HG03097 (cell line): Measurements from ENCODE around the gene RSPRY1.
A peak's percentile ranks its signal among the peaks of the same experiment; 100 is the strongest.

Source experiments
- ATAC-seq: cut with Tn5 transposase; IDR thresholded peaks from one replicate; pipeline ENCODE4 v1.9.1; 2021; ENCODE audit not compliant: unreplicated experiment, low FRiP score

RSPRY1 gene

DNA sequence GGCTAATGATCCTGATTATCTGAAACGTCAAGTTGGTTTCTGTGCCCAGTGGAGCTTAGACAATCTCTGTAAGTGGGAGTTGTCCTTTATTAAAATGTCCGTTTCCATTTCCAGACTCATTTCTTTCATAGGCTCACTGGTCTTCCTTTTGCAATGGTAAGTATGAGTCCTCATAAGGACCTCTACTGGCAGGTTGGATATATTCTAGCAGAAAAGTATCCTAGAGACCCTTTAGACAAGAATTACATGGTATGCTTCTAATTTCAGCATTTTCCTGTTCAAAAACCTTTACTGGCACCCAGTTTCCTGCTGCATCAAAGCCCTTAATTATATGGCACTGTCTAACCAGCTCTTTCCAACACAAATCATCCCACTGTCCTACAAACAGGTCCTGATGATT lies 30.8 kb downstream of the RSPRY1 start:
- ATAC-seq, result no peak

DNA sequence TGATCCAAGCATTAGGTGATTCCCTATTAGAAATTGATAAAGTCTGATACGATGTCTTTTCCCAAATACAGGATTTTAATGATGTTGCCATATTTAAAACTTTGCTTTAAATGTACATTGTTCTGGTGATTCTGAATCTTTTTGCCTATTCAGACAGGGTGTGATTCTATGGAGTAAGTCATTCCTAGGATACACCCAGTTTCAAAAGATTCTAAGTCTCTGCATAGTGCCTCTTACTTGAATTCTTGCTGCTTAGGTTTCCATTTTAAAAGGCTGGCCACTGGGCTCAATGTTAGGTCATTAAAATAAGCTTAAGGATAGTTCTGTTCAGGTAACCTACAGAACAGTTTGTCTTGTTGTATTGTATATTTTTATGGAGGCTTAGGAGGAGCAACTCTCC lies 36.9 kb downstream of the RSPRY1 start:
- no peak for ATAC-seq

DNA sequence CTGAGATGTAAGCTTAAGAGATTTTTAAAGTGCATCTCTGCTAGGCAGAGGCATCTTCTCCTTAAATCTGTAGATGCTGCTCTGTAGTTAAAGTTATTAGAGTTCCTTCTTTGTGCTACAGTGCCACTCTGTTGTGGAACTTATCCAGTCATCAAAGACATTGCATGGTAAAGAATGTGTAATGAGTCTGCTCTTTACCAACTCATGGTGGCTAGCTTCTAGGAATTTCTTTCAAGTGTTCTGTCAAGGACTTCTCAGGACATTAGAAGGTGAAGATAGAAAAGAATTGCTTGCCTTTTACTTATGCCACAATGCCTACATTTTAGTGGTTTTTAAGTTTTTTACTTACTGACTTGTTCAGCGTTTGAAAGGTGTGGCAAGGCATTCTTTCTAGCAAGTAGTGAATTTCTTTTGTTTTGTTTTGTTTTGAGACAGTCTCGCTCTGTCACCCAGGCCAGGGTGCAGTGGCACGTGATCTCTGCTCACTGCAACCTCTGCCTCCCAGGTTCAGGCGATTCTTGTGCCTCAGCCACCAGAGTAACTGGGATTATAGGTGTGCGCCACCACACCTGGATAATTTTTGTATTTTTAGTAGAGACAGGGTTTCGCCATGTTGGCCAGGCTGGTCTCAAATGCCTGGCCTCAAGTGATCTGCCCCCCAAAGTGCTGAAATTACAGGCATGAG lies 38.7 kb downstream of the RSPRY1 start:
- ATAC-seq, result no peak

DNA sequence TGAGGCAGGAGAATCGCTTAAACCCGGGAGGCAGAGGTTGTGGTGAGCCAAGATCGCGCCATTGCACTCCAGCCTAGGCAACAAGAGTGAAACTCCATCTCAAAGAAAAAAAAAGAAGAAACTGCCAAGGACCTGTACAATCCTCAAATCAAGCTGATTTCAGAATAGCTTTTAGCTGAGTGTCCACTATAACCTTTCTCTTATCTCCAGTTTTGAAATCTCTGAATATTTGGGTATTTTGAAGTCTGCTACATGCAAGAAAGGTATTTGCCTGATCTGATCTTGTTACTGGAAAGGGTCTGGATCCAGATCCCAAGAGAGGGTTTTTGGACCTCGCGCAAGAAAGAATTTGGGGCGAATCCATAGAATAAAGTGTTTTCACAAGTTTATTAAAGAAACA lies 39.8 kb downstream of the RSPRY1 start:
- ATAC-seq, result no peak

GRCh38 chr16:57226701-57227621 lies 40.8 kb downstream of the RSPRY1 start:
- no peak for ATAC-seq

GRCh38 chr16:57229079-57229478 lies 43.0 kb downstream of the RSPRY1 start:
- no peak for ATAC-seq

- ATAC-seq, result no peak
Observed at GRCh38 chr16:57231821-57232350, 45.8 kb downstream of the RSPRY1 start.

GRCh38 chr16:57233944-57234706 lies 48.0 kb downstream of the RSPRY1 start:
- no peak for ATAC-seq

GRCh38 chr16:57234707-57235092 lies 48.6 kb downstream of the RSPRY1 start:
- ATAC-seq, result no peak

DNA sequence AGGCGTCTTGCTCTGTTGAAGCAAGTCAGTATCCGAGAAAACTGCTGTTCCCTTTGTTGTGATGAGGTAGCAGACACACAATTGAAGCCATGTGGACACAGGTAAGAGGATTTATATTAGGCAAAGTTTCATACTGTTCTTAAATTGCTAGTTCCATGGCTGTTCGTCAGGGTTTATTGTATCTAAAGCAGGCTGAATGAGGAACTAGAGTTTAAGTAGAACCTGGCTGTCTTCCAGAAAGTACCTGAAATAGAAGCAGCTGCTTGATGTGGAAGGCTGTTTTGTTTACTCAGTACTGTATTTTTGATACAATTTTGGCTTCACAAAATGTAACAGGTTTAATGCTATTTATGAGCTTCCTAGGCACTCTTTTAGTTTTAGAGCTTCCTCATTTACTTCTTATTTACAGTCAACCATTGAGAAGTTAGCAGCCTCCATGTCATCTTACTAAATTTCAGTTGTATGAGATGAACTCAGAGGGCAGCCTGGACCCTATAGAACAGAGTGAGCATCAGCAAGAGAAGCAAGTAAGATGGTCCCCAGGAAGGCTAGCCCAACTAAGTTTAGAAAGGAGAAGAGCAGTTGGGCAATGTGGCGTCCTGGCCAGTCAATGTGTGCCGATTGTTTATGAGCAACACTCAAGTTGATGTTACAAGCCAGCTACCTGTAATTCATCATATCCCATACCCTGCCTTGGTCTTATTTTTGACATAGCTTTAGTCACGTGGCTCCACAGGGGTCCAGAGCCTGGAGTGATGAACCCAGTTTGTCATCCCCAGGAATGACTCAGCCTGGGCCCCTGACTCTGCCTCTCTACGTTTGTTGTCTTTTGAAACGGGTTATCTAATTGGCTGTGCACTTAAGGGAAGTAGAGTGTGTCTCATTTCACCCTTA lies 49.2 kb downstream of the RSPRY1 start:
- no peak for ATAC-seq

DNA sequence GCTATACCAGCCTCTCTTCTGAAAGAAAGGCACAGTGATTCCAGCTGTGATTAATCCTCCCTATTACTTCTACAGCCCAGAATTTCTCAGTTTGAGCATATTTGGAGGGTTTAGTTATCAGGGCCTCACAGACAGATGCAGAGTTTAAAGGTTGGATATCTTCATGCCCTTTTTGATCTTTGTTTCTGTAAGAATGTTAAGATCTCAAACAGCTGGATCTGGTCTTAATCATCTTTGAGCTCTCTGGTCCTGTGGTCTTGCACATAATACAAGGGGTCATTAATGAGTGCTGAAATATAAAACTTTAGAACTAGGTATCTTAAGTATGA lies 49.9 kb downstream of the RSPRY1 start:
- no peak for ATAC-seq

- no peak for ATAC-seq
Observed at GRCh38 chr16:57238682-57239081, 52.6 kb downstream of the RSPRY1 start.

- no peak for ATAC-seq
Observed at GRCh38 chr16:57239107-57239506, 53.0 kb downstream of the RSPRY1 start.

- no peak for ATAC-seq
Observed at GRCh38 chr16:57240851-57241250, 54.7 kb downstream of the RSPRY1 start.

DNA sequence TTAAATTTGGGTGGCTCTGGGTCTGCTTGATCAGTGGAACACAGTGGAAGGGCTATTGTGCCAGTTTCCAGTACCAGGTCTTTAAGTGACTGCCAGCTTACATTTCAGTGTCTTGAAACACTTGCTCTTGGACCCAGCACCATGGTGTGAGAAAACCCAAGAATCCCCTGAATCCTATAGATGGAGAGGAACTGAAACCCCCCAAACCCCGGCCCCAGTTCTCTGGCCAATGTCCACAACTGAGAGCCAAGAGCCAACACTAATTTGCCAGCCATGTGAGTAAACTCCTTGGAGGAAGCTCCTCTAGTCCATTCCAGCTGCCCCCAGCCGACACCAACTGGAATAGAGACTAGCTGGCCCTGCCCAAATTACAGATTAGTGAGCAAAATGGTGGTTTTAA lies 56.5 kb downstream of the RSPRY1 start:
- no peak for ATAC-seq

DNA sequence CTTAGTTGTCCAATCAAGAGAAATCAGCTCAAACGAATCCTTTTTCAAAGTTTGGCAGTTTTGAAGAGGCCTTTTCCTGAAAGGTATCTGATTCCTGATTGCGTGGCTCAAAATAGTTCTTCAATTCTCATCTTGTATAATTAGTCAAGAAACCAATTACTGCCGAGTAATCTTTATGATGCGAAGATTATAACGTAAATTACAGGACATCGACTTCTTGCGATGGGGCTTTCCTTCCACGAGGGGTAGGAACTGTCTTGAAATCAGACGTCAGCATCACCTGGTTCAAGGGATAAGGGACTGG lies 58.3 kb downstream of the RSPRY1 start:
- no peak for ATAC-seq

GRCh38 chr16:57244767-57245471 lies 58.8 kb downstream of the RSPRY1 start, which contains the start of gene ARL2BP:
ARL2BP (plus strand) TSS chr16:57245259; CDS start chr16:57245368, 109 bp downstream.
- ATAC-seq, result peak; percentile 92

DNA sequence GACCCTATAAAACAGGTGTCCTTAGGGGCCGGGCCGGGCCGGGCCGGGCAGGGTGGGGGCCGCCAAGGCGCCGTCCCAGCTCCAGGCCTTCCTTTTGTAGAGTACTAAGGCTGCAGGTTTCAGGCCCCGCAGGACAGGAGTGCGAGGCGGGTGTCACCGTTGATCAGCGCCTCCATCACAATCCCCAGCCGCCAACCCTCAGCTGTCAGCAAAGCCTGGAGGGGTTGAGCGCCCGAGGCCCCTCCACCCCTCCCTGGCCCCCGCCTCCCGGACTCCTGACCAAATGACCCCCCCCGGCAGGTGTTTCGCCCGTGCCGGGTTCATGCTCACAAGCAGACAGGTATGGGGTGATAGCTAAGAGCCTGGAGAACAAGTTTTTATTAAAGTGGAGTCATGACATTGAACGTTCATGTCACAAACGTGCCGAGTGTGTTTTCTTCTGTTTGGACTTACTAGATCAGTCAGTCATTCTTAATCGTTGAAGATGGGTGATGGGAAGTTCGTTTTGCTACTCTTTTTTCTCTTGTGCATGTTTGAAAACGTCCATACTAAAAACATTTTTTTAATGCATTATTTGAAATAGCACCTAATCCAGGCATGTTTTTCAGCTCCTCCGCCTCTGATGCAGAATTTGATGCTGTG lies 59.5 kb downstream of the RSPRY1 start:
- peak; percentile 13 for ATAC-seq

DNA sequence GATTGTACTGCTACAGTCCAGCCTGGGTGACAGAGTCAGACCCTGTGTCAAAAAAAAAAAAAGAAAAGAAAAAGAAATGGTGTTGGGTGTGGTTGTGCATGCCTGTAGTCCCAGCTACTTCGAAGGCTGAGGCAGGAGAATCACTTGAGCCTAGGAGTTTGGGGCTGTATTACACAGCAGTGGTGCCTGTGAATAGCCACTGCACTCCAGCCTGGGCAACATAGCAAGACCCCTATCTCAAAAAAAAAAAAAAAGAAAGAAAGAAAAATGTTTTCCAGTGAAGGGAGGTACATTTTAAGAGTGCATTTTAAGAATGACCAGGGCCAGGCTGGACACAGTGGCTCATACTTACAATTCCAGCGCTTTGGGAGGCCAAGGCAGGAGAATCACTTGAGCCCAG lies 65.2 kb downstream of the RSPRY1 start:
- no peak for ATAC-seq
